Endodermal cell (in vitro differentiated cells): ENCODE measurements around the gene MTM1. TPM values are rescaled to one million over a fixed set of nuclear protein-coding genes. Genes with fewer than 3 reads are reported as not detected.

ENCODE experiments used
- DNase-seq: peaks from one replicate; pipeline ENCODE4 v3.0.0-alpha.2; 2017
- H3K27ac ChIP-seq: 2 replicates; pipeline ENCODE4 v1.5.1; 2013; ENCODE audit warnings: mild to moderate bottlenecking, low read depth, low read length, moderate library complexity
- H3K27me3 ChIP-seq: 2 replicates; pipeline ENCODE4 v1.6.1; 2013; ENCODE audit warnings: mild to moderate bottlenecking, low read length, moderate library complexity; ENCODE audit not compliant: insufficient read depth, control insufficient read depth, poor library complexity, severe bottlenecking
- H3K36me3 ChIP-seq: 2 replicates; pipeline ENCODE4 v1.7.0; 2013; ENCODE audit warnings: mild to moderate bottlenecking, low read length, moderate library complexity; ENCODE audit not compliant: control insufficient read depth, insufficient read depth
- H3K4me1 ChIP-seq: one replicate; pipeline ENCODE4 v1.7.0; 2013; ENCODE audit warnings: low read length; ENCODE audit not compliant: control insufficient read depth, insufficient read depth
- H3K4me3 ChIP-seq: 2 replicates; pipeline ENCODE4 v1.5.1; 2013; ENCODE audit warnings: mild to moderate bottlenecking, low read length, moderate library complexity
- H3K9ac ChIP-seq: 2 replicates; pipeline ENCODE4 v1.6.1; 2013; ENCODE audit warnings: mild to moderate bottlenecking, low read length, moderate library complexity; ENCODE audit not compliant: poor library complexity, severe bottlenecking; ENCODE audit errors: extremely low read depth
- H3K9me3 ChIP-seq: 2 replicates; pipeline ENCODE4 v1.6.1; 2013; ENCODE audit warnings: mild to moderate bottlenecking, low read length, moderate library complexity; ENCODE audit not compliant: control insufficient read depth
- H3K27ac Mint-ChIP-seq: 2 replicates; pipeline ENCODE4 v1.8.0; 2020; ENCODE audit warnings: mixed read lengths
- H3K27me3 Mint-ChIP-seq: 2 replicates; pipeline ENCODE4 v1.8.0; 2021; ENCODE audit warnings: mild to moderate bottlenecking, mixed read lengths; ENCODE audit not compliant: insufficient read depth
- H3K36me3 Mint-ChIP-seq: 2 replicates; pipeline ENCODE4 v1.8.0; 2020; ENCODE audit warnings: low read depth, mixed read lengths
- H3K4me1 Mint-ChIP-seq: 2 replicates; pipeline ENCODE4 v1.8.0; 2020; ENCODE audit warnings: mixed read lengths
- H3K4me3 Mint-ChIP-seq: 2 replicates; pipeline ENCODE4 v1.8.0; 2020; ENCODE audit warnings: mild to moderate bottlenecking, moderate library complexity, mixed read lengths
- H3K9me3 Mint-ChIP-seq: 2 replicates; pipeline ENCODE4 v1.8.0; 2020; ENCODE audit warnings: mild to moderate bottlenecking, mixed read lengths
- WGBS, 2 experiments: methylation state at CpG; one replicate each; pipeline versions ENCODE4 v1.1.5 to v1.1.7; 2013; ENCODE audit warnings: missing lambda C conversion rate in 2 of 2, mixed read lengths in 1 of 2; ENCODE audit not compliant: insufficient coverage in 1 of 2, insufficient read length in 1 of 2; 5-methylcytosine and 5-hydroxymethylcytosine counted together
- total RNA-seq, 2 donors: library from RNA; stranded (reverse); fragmentation: NEBNext Ultra II Directional in 1 of 2; extraction: Animal tissue kit (Norgen Biotek cat#: 25700) in 1 of 2; gene quantifications; 2 replicates in 1 of 2; 3 replicates in 1 of 2; pipeline ENCODE4 v1.2.1, GENCODE V29; 2021
- TF ChIP-seq, protein P1 (sequence below): fragments of 200-600 bp; sonication (generic); conservative IDR thresholded peaks from 2 replicates; pipeline ENCODE4 v1.5.0; 2021; ENCODE audit warnings: antibody characterized with exemption, mild to moderate bottlenecking

The MTM1 gene
- total RNA-seq, 2 donors from 2014 or later = 5.9 to 9.8 TPM

DNA sequence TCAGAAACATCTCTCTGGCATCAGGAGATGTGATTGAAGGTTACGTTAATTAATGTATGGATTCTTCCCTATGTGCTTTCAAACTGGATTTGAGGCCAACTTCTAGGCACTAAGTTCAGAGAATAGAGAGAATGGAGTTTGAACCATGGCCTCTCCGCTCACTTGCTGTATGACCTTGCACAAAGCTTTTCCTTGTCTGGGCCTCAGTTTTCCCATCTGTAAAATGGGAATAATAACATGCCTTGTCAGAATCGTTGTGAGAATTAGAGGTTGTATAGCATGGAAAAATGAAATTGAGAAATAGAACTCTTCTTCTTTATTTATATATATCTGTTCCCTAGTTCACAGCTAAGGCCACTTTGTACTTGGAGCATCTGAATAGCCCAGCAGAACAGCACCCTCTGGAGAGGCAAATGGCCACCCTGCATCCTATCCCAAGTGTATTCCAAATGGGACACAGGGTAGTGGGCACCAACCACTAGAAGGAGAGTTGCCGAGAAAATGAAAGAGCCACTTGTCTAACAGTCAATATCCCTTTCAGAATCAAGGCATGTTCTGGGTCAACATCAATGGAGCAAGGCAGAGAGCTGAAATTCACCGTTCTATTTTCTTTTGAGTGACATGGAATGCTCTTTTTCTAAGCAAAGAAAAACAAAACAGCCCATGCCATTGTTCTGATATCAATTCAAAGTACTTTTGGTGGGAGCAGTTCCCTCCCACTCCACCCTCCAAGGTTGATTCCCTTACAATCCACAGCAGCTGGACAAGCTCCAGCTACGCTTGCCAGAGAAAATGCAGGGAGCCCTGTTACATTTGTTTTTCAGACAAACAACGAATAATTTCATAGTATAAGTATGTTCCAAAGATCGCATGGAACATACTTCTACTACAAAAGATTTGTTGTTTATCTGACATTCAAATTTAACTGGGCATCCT, 23.3 kb upstream of the MTM1 start:
- TF ChIP-seq, protein P1, sequence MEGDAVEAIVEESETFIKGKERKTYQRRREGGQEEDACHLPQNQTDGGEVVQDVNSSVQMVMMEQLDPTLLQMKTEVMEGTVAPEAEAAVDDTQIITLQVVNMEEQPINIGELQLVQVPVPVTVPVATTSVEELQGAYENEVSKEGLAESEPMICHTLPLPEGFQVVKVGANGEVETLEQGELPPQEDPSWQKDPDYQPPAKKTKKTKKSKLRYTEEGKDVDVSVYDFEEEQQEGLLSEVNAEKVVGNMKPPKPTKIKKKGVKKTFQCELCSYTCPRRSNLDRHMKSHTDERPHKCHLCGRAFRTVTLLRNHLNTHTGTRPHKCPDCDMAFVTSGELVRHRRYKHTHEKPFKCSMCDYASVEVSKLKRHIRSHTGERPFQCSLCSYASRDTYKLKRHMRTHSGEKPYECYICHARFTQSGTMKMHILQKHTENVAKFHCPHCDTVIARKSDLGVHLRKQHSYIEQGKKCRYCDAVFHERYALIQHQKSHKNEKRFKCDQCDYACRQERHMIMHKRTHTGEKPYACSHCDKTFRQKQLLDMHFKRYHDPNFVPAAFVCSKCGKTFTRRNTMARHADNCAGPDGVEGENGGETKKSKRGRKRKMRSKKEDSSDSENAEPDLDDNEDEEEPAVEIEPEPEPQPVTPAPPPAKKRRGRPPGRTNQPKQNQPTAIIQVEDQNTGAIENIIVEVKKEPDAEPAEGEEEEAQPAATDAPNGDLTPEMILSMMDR = no peak
- Mint-ChIP-seq H3K36me3 (no peaks in the 10 kb centered on the region), H3K4me1 (peaks cover 2% of the 10 kb centered on the region), H3K27me3 (peaks cover 45% of the 10 kb centered on the region), H3K4me3 (no peak overlapping the region), H3K9me3 (peaks cover 50% of the 10 kb centered on the region), H3K27ac (no peak overlapping the region)
- no peaks in the 10 kb centered on the region for H3K4me1 ChIP-seq
- H3K4me3 ChIP-seq = no peak overlapping the region
- peaks cover 10% of the 10 kb centered on the region for H3K27me3 ChIP-seq
- WGBS, 2 experiments = 81 to 90% methylated on average over 4 to 7 of the region's 8 CpGs
- no peaks in the 10 kb centered on the region for H3K36me3 ChIP-seq
- H3K27ac ChIP-seq = no peak overlapping the region
- no peak overlapping the region for H3K9ac ChIP-seq
- no peak for DNase-seq
- no peaks in the 10 kb centered on the region for H3K9me3 ChIP-seq

DNA sequence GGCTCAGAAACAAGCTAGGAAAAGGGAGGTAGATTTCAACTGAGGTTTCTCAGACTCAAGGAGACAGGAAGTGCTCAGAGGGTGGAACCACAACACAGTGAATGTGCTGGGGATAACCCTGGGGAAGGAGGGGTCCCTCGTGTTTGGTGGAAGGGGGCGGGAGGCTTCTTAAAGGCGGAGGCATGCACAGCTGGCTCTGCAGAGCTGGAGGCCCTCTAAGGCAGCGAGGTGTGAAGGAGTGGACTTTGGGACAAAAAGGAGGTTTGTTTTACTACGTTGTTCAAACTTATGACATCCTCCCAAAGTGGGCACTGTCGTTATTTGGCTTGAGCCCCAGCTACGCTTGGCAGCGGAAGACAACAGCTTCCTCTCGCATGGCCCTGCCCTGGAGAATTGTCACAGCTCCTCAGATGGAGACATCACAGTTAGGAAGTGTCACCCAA, 21.7 kb upstream of the MTM1 start:
- H3K4me1 ChIP-seq = no peaks in the 10 kb centered on the region
- WGBS, 2 experiments = 82 to 86% methylated on average over 3 to 9 of the region's 9 CpGs
- no peak for DNase-seq
- no peak overlapping the region for H3K27ac Mint-ChIP-seq
- peaks cover 2% of the 10 kb centered on the region for H3K4me1 Mint-ChIP-seq
- peaks cover 60% of the 10 kb centered on the region for H3K27me3 Mint-ChIP-seq
- no peak overlapping the region for H3K4me3 ChIP-seq
- H3K36me3 ChIP-seq = no peaks in the 10 kb centered on the region
- peaks cover 10% of the 10 kb centered on the region for H3K27me3 ChIP-seq
- peaks cover 43% of the 10 kb centered on the region for H3K9me3 Mint-ChIP-seq
- no peak overlapping the region for H3K27ac ChIP-seq
- no peaks in the 10 kb centered on the region for H3K36me3 Mint-ChIP-seq
- no peaks in the 10 kb centered on the region for H3K9me3 ChIP-seq
- TF ChIP-seq, protein P1 = no peak
- H3K9ac ChIP-seq = no peak overlapping the region
- no peak overlapping the region for H3K4me3 Mint-ChIP-seq

DNA sequence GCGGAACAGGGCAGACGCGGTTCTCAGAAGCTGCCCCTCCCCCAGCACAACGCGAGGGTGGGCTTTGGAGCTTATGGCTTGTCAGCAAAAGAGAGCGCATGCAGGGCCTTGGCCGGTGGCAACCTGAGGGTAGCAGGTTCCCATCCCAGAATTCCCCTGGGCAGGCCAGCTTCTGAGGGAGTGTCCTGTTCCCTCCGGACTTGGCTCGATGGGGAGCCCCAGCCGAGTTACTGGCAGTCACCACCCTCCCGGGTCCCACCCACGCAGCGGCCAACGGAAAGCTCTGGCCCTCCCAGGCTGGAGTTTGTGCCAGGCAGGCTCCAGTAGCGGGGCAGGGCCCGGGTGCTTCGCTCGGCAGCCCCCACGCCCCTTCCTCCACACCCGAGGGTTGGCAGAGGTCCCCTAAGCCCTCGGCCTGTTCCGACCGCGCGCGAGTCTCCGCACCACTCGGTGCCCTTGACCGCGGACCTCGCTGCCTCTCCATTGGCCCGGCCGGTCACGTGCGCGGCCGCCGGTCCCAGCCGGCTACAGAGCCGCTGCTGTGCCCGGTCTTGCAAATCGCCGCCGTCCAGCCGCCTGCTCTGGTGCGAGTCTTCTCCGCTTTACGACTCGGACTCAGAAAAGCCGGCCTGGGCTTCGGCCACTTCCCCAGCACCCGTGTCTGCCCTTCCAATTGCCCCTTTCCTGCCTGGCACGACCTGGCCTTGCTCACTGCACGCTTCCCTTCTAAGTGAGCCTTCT, 20.9 kb upstream of the MTM1 start:
- Histone ChIP-seq H3K27me3 (peaks cover 10% of the 10 kb centered on the region), H3K4me3 (no peak overlapping the region), H3K9me3 (no peaks in the 10 kb centered on the region), H3K9ac (no peak overlapping the region), H3K27ac (no peak overlapping the region), H3K36me3 (no peaks in the 10 kb centered on the region), H3K4me1 (no peaks in the 10 kb centered on the region)
- Mint-ChIP-seq H3K27me3 (peaks cover 66% of the 10 kb centered on the region), H3K27ac (no peak overlapping the region), H3K4me1 (peaks cover 2% of the 10 kb centered on the region), H3K36me3 (no peaks in the 10 kb centered on the region), H3K4me3 (peak overlapping the region; percentile 40), H3K9me3 (peaks cover 38% of the 10 kb centered on the region)
- DNase-seq = peak; percentile 76
- 15 to 28% methylated on average over 4 to 54 of the region's 54 CpGs for WGBS, 2 experiments
- TF ChIP-seq, protein P1 = no peak
